NCI-H526 treated with DMSO at 0.1 percent for 48 hours (cell line): ENCODE measurements around the gene PWP2.
"Not testable (repeated sequence)": the region's sequence is repeated elsewhere in the genome, so short reads cannot be mapped to it uniquely, and the experiment has no call there.

Experiments
- DNase-seq: peaks from one replicate; lab custom pipeline; 2025; lab: John Stamatoyannopoulos, UW

Gene PWP2

DNA sequence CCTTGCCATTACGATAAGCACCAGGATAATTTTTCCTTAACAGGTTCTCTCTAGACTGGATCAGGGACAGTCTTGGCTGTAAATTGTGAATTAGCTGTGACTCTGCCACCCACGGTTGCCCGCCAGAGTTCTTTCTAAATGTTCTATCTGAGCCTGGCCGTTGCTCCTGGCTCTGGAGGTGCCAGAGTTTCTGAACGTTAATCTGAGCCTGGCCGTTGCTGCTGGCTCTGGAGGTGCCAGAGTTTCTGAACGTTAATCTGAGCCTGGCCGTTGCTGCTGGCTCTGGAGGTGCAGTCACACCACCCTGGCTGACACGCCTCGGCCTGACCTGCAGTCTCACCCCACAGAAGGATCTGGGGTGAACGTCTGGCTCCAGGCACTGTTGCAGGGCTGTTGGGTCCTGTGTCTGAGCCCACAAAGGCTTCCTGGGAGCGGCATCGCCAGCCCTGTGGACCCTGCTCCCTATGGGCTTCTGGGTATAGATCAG lies 56.0 kb downstream of the PWP2 start:
- not testable (repeated sequence) for DNase-seq

GRCh38 chr21:44165933-44166332 lies 58.7 kb downstream of the PWP2 start:
- DNase-seq, result not testable (repeated sequence)

DNA sequence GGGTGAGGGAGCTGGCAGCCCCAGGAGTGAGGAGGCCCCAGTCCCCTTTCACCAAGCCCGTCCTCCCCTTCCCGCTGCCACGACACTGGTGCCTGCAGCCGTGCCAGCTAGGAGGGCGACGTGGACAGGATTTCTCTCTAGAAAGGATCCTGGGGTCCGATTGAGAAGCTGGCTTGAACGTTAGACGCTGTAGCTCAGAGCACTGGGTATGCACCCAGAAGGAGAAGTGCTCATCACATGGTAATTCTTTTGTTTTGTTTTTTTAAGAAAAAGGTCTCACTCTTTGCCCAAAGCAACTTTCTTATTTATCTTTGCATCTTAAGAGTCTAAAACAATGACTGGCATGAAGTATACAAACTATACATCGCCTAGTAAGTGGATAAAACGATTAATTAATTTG lies 60.3 kb downstream of the PWP2 start:
- DNase-seq, result not testable (repeated sequence)

DNA sequence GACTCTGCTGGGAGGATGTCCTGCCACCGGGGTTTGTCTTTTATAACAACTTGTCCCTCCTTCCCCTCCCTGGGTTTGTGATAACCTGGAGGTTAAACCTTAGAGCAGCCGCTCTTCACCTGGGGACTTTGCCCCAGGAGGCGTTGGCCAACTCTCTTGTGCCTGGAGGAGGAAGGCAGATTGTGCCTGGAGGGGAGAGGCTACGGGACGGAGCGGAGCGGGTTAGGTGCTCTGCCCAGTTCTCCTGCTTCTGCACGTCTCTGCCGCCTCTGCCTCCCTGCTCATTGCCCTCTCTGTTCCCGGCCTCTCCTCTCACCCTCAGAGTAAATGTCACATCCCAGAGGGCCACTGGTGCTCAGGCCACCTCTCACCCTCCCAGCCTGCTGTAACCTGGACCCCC lies 63.1 kb downstream of the PWP2 start:
- not testable (repeated sequence) for DNase-seq

DNA sequence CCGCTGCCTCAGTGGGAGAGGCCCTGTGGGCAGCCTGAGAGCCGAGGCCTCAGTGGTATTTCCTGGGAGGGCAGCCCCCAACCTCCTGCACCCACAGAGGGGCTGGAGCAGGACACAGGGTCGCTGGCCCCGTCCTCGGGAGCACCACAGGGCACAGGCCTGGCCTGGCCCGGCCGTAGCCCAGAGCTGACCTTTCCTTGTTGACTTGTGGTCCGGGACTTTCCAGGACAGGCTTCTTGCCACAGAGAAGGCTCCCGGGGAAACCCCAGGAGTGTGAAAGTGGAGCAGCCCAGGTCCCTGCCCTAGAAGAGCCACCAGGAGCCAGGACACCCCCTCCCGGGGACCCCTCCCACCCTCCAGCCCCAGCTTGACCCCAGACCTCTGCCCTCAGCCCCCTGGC lies 63.7 kb downstream of the PWP2 start:
- not testable (repeated sequence) for DNase-seq

GRCh38 chr21:44171962-44172572 lies 64.9 kb downstream of the PWP2 start:
- DNase-seq, result not testable (repeated sequence)

DNA sequence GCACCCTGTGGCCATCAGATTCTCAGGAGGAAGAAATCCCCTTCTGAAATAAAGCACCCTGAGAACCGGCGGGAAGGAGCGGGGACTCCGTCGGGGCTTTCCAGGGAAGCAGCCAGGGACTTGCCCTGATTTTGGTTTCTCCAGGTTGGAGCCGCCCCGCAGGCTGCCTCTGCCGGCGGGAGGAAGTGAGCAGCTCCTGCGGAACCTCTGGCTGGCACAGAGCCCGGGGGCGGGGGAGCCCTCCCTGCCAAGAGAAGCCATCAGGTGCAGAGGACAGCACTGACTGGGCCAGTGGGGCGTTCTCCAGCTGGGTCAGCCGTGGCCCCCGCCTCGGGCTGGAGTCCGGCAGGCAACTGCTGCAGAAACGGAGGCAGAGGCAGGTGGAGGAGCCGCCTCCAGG lies 65.5 kb downstream of the PWP2 start:
- DNase-seq, result not testable (repeated sequence)

DNA sequence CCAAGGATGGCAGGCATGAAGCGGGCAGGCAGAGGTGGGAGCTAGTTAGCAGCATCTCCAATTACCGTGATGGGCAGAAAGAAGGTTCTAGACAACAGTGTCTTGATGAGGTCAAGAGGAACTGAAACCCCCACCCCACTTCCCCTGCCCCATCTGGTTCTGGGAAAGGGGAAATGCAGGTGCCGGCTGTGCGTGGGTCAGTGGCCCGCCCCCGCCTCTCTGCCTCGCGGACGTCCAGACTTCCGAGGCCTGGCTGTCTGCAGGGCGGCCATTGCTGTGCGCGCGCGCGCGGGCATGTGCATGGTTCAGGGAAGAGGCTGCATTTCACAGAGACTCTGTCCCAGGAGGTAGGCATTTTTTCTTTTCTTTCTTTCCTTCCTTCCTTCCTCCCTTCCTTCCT lies 68.0 kb downstream of the PWP2 start:
- DNase-seq, result not testable (repeated sequence)

DNA sequence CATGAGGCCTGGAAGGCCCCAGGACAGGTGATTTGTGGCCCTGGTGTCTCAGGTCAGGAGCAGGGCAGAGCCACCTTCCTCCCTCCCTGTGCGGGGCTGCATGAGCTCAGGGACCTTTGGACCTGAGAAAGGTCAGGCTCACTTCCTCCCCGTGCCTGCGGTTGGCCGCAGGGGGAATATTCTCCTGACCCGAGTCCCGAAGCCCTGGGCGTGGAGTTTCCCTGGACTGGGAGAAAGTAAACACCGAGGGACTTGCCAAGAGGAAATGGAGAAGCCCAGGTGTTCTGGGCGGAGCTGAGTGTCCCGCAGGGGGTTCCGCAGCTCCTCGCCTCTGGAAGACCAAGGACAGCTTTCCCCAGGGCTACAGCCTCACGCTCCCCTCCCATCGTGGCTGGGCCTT lies 68.9 kb downstream of the PWP2 start:
- DNase-seq, result not testable (repeated sequence)
